ENCODE measurements around the gene AIMP2.

AIMP2 gene

DNA sequence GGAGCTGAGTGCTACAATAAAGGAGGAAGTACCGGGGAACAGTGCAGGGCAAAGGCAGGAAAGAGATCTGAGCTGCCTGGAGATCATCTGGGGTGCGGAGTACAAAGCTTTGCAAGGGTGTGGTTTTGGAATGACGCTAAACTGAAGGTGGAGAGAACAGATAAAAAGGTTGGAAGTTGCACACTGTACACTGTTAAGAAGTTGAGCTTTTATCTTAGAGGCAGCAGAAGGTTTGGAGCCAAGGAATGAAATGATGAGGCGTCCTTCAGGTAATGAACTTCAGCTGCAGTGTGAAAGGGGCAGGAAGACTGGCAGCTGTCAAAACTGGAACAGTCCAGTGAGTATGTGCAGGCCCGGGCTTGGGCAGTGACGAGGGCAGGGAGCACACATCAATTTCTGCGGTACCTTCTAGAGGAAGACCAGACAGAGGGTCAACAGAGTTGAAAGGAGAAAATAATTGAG lies 14.9 kb downstream of the AIMP2 start:
- TF ChIP-seq, protein P1, sequence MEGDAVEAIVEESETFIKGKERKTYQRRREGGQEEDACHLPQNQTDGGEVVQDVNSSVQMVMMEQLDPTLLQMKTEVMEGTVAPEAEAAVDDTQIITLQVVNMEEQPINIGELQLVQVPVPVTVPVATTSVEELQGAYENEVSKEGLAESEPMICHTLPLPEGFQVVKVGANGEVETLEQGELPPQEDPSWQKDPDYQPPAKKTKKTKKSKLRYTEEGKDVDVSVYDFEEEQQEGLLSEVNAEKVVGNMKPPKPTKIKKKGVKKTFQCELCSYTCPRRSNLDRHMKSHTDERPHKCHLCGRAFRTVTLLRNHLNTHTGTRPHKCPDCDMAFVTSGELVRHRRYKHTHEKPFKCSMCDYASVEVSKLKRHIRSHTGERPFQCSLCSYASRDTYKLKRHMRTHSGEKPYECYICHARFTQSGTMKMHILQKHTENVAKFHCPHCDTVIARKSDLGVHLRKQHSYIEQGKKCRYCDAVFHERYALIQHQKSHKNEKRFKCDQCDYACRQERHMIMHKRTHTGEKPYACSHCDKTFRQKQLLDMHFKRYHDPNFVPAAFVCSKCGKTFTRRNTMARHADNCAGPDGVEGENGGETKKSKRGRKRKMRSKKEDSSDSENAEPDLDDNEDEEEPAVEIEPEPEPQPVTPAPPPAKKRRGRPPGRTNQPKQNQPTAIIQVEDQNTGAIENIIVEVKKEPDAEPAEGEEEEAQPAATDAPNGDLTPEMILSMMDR (IDR thresholded peaks at IDR 0.05; ENCODE audit: borderline replicate concordance, insufficient read depth, low read depth, low read length) = no peak
- H3K4me3 ChIP-seq (ENCODE audit: low read depth, low read length) = no peak overlapping the region

DNA sequence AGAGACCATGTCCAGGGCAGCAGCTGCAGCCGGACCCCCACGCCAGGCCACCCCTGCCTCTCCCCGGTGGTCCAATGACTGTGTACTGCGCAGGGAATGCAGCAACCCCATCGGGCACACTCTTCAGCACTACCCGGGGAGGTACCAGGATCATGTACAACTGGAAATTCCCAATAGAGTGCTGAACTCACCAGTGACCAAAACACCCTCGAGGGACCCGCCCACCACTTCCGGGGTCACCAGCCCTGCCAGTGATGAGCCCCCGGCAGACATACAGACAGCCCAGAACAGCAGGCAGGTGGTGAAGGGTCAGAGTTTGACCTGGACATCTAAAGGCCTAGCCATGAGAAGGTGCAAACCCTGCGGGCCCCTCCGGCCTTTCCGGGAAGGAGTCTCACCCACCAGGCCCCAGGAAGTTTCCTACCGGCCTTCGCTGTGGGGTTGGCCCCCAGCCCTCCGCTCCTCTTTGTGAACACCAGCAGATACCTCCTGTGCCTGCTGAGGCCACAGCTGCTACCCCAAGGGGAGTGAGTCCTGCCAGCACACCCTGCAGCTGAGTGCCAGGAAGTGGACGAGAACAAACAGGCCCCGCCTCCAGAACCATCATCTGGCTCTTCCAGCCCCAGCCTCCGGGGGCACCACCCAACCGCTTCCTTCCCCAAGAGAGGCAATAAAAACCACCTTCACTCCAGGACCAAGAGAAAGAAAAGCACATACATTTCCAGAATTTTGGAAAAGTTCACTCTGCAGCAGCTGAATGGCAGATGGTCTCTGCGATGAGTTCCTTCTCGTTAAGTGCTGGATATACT lies 17.1 kb downstream of the AIMP2 start:
- TF ChIP-seq, protein P1 (IDR thresholded peaks at IDR 0.05; ENCODE audit: borderline replicate concordance, insufficient read depth, low read depth, low read length) = peak; percentile 28; the same call in 1 of the 2 replicates
- H3K4me3 ChIP-seq (ENCODE audit: low read depth, low read length) = no peak overlapping the region

DNA sequence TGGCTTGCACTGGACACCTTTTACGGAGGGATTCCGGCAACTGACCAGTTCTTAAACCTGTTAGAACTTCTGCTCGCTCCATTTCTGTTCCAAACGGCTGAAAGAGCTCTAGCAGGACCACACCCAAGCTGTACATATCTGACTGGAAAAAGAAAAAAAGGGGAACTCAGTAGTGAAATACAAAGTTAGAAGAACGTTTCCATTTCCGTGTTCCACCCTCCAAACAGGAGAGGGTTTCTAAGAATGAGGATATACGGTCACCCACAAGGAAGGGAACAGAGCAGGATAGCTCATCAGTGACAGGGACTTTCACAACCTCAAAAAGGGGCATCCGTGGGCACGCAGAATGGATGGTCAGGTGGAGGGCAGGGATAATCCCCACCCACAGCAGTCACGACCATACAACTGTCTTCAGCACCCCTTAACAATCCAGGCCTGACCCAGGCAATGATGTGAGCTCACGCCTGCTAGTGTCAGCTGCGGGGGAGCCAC lies 17.8 kb downstream of the AIMP2 start:
- TF ChIP-seq, protein P1 (IDR thresholded peaks at IDR 0.05; ENCODE audit: borderline replicate concordance, insufficient read depth, low read depth, low read length) = no peak

DNA sequence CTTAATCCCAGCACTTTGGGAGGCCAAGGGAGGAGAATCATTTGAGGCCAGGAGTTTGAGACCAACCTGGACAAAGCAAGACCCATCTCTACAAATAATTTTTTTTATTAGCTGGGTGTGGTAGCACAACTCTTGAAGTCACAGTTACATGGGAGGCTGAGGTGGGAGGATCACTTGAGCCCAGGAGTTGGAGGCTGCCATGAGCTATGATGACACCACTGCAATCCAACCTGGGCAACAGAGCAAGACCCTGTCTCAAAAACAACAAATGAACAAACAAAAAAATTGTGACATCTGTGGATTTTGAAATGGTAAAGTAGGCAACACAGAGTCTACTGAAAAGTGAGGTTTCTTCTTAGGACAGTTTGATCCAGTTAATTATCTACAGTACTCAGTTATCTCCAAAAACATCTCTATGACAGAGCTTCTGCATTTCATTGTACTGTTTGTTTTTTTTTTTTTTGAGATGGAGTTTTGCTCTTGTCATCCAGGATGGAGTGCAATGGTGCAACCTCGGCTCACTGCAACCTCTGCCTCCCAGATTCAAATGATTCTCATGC lies 18.8 kb downstream of the AIMP2 start:
- H3K4me3 ChIP-seq (ENCODE audit: low read depth, low read length) = no peak overlapping the region
- TF ChIP-seq, protein P1 (IDR thresholded peaks at IDR 0.05; ENCODE audit: borderline replicate concordance, insufficient read depth, low read depth, low read length) = no peak

More for the DNA sequence above, 17.8 kb downstream of the AIMP2 start:
- no peak overlapping the region for H3K4me3 ChIP-seq (ENCODE audit: low read depth, low read length)

DNA sequence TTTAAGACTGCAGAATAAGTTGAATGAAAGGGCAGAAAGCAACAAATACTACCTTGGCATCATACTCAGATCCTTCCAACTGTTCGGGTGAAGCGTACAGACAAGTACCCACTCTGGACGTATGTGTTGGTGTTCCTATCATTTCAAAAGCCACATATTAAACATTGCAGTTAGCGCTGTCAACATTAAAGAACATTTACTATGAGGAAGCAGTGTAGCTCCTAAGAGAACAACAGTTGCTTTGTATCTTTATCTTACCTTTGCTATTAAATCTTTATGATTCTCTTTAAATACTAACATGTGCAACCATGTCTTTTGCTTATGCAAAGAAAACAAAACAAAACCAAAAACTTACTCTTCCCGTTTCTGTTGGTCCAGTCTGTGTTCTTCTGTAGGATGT lies 19.5 kb downstream of the AIMP2 start:
- TF ChIP-seq, protein P1 (IDR thresholded peaks at IDR 0.05; ENCODE audit: borderline replicate concordance, insufficient read depth, low read depth, low read length) = no peak
- H3K4me3 ChIP-seq (ENCODE audit: low read depth, low read length) = no peak overlapping the region

DNA sequence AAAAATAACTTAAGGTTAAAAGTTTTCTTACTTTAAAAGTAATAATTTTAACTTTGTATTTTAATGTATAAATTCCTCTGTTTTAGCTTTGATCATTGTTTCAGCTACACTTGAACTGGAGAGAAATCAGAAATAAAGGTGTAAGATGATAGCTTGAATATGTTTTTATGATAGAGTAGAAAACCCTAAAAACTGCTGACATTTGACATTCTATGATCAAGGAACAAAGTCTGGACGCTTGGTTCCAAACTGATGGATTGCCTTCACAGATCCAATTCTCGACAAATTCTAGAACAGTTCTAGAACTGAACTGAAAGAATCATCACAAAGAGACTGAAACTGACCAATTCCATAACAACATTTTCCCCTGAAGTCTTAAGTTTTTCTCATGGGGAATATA lies 21.9 kb downstream of the AIMP2 start, which contains the start of gene ANKRD61:
TSS of gene ANKRD61 (plus strand) at position 389 of the 400 bp plus-strand sequence. CDS start at position 389, 0 bp downstream.
- TF ChIP-seq, protein P1 (IDR thresholded peaks at IDR 0.05; ENCODE audit: borderline replicate concordance, insufficient read depth, low read depth, low read length) = no peak
- no peak within 1 kb of the TSS for H3K4me3 ChIP-seq (ENCODE audit: low read depth, low read length)
